Measurements from ENCODE around the gene MRM2.

GRCh38 chr7:2231992-2232765, 9.8 kb downstream of the MRM2 start:
- TF ChIP-seq POLR2AphosphoS5 (IDR thresholded peaks at IDR 0.05) (no peak), POLR2A (IDR thresholded peaks at IDR 0.05) (no peak), CTCF (IDR thresholded peaks at IDR 0.05) (no peak), EP300 (IDR thresholded peaks at IDR 0.05) (no peak)

Data from gastroesophageal sphincter (tissue), 3 donors.